Tibial artery (tissue), 4 donors: ENCODE data around the gene BCAR1.

Experiments
- DNase-seq, 2 donors: peaks; one replicate each; pipeline ENCODE4 v3.0.0-alpha.2; 2019
- H3K27ac ChIP-seq, 2 donors: fragments of 200-600 bp; sonication (generic) in 1 of 2; 1 replicate in 1 of 2; 2 replicates in 1 of 2; pipeline ENCODE4 v1.5.1; 2018 to 2019; ENCODE audit warnings: mild to moderate bottlenecking in 1 of 2
- H3K27me3 ChIP-seq, 2 donors: fragments of 200-600 bp; sonication (generic) in 1 of 2; one replicate each; pipeline versions ENCODE4 v1.5.1 to v1.6.0; 2016 to 2019
- H3K36me3 ChIP-seq, 3 donors: fragments of 200-600 bp; sonication (generic) in 2 of 3; one replicate each; pipeline ENCODE4 v1.5.1; 2016 to 2019; ENCODE audit warnings: mild to moderate bottlenecking in 2 of 3
- H3K4me1 ChIP-seq, 4 donors: fragments of 200-600 bp; sonication (generic) in 2 of 4; 1 replicate in 3 of 4; 2 replicates in 1 of 4; pipeline ENCODE4 v1.5.1; 2016 to 2019
- H3K4me3 ChIP-seq, 2 donors: fragments of 200-600 bp; sonication (generic) in 1 of 2; 1 replicate in 1 of 2; 2 replicates in 1 of 2; pipeline ENCODE4 v1.5.1; 2018 to 2019; ENCODE audit warnings: mild to moderate bottlenecking in 2 of 2
- H3K9me3 ChIP-seq, 3 donors: fragments of 200-600 bp; sonication (generic) in 1 of 3; one replicate each; pipeline ENCODE4 v1.5.1; 2016 to 2019
- CTCF ChIP-seq, 2 experiments: fragments of 200-600 bp in 1 of 2; fragments of 450-650 bp in 1 of 2; IDR thresholded peaks; one replicate each; pipeline ENCODE4 v1.5.1; 2017 to 2019; ENCODE audit warnings: antibody characterized with exemption in 2 of 2, mild to moderate bottlenecking in 1 of 2, moderate library complexity in 1 of 2
- intact Hi-C: fragments of 100-400 bp; cut with DNase I; formaldehyde crosslinking; loops from one replicate; pipeline ENCODE4 v1.15.0; 2023; ENCODE audit warnings: low total_unique reads

Gene BCAR1

GRCh38 chr16:75266738-75267630 is 15.6 kb upstream of the BCAR1 start:
- Histone ChIP-seq H3K36me3 (no peaks in the 10 kb centered on the region), H3K27me3 (no peaks in the 10 kb centered on the region), H3K4me1 (peaks cover 5 to 56% (median 47%) of the 10 kb centered on the region in 4 donors), H3K9me3 (no peaks in the 10 kb centered on the region), H3K4me3 (peak overlapping the region; percentile 84 to 96), H3K27ac (peak overlapping the region; percentile 95 to 96)
- TF ChIP-seq CTCF (IDR thresholded peaks at IDR 0.05), result no peak
- intact Hi-C loops, result no loop called here
- DNase-seq, result no peak

- Histone ChIP-seq H3K36me3 (no peaks in the 10 kb centered on the region), H3K4me1 (peaks cover 5 to 60% (median 55%) of the 10 kb centered on the region in 4 donors), H3K9me3 (no peaks in the 10 kb centered on the region), H3K4me3 (peak overlapping the region; percentile 84 to 96), H3K27me3 (no peaks in the 10 kb centered on the region), H3K27ac (peak overlapping the region; percentile 95 to 96)
- TF ChIP-seq CTCF (IDR thresholded peaks at IDR 0.05), result no peak
- intact Hi-C loops, result no loop called here
- peak; percentile 48 to 84 for DNase-seq
Measured at GRCh38 chr16:75265911-75266701, 14.7 kb upstream of the BCAR1 start.

GRCh38 chr16:75264999-75265910 is 13.8 kb upstream of the BCAR1 start:
- Histone ChIP-seq H3K4me1 (peaks cover 5 to 69% (median 57%) of the 10 kb centered on the region in 4 donors), H3K27ac (peak overlapping the region; percentile 95 to 96), H3K9me3 (no peaks in the 10 kb centered on the region), H3K27me3 (no peaks in the 10 kb centered on the region), H3K4me3 (peak overlapping the region; percentile 84 to 96), H3K36me3 (no peaks in the 10 kb centered on the region)
- no peak for TF ChIP-seq CTCF (IDR thresholded peaks at IDR 0.05)
- intact Hi-C loops, result no loop called here
- peak in 1 of 2 donors; percentile 85 for DNase-seq

- H3K27me3 ChIP-seq, result no peaks in the 10 kb centered on the region
- peak in 1 of 2 donors; percentile 58 for DNase-seq
- H3K9me3 ChIP-seq, result no peaks in the 10 kb centered on the region
- H3K4me3 ChIP-seq, result peak overlapping the region; percentile 84 to 96
- H3K4me1 ChIP-seq, result peaks cover 5 to 74% (median 57%) of the 10 kb centered on the region in 4 donors
- intact Hi-C loops, result no loop called here
- H3K27ac ChIP-seq, result peak overlapping the region; percentile 95 to 96
- no peaks in the 10 kb centered on the region for H3K36me3 ChIP-seq
- TF ChIP-seq CTCF (IDR thresholded peaks at IDR 0.05), result no peak
Measured at GRCh38 chr16:75264457-75264998, 13.1 kb upstream of the BCAR1 start.
